Hematopoietic multipotent progenitor cell treated with erythropoietin and hydrocortisone succinate and interleukin-3 and kit ligand, for 17 days (in vitro differentiated cells): Measurements from ENCODE around the gene BMPR2.
"Not testable (repeated sequence)": the region's sequence is repeated elsewhere in the genome, so short reads cannot be mapped to it uniquely, and the experiment has no call there.

Experiments used
- DNase-seq: peaks from one replicate; pipeline ENCODE4 v3.0.0-alpha.2; 2015; ENCODE audit warnings: low spot score

The BMPR2 gene

DNA sequence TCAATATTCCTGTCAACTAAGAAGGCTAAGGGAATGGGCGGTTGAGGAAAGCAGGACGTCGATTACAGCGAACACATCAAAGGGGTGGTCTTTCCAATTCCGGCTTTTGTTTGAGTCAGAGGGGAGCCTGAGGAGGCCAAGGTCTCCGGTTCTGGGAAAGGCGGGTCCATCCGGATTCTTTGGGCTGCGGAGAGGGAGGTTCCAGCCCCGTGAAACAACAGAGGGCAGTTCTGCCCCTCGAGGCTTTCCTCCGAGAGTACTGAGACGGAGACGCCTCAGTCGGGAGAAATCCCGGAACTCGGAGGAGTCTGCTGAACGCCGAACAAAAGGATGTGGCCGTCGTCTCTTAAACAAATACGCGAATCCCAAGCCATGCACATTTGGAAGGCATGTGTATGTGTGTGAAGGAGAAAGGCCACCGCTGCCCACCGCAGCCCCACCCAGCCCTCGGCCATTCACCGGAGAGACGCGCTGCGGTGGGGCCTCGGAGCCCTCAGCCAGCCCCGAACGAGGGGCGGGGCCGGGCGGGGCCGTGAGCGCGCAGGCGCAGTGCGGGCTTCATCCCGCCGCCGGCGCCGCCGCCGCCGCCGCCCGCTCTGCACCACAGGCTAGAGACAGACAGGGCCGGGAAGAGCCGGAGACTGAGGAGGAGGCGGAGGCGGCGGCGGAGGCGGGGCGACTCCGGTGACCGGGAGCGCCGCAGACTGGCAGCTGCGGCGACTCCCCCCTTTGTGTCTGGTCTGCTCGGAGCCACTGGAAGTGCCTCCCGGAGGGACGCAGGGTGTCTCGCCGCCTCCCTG is at the start of gene BMPR2:
BMPR2 (plus strand) TSS at position 719 of the 800 bp plus-strand sequence. CDS start 1,148 bp downstream, outside the sequence.
- peak; percentile 90 for DNase-seq

DNA sequence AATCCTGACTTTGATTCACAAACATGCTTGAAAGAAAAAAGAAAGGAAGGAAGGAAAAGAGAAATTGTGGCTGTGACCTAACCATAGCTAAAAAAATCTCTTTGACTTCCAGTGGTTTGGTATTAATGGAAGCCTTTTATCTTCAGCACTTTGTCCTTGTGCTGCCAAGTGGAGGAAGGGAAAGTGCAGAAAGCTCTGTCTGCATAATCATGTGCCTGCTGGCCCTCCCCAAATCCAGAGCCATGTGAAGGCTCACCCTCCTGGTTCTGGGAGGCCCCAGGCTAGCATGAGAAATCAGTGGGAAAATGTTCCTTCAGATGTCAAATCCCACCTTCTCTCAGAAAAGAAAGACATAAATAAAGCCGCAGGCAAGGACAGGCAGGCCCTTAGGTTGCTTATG is 48.3 kb upstream of the BMPR2 start:
- no peak for DNase-seq

DNA sequence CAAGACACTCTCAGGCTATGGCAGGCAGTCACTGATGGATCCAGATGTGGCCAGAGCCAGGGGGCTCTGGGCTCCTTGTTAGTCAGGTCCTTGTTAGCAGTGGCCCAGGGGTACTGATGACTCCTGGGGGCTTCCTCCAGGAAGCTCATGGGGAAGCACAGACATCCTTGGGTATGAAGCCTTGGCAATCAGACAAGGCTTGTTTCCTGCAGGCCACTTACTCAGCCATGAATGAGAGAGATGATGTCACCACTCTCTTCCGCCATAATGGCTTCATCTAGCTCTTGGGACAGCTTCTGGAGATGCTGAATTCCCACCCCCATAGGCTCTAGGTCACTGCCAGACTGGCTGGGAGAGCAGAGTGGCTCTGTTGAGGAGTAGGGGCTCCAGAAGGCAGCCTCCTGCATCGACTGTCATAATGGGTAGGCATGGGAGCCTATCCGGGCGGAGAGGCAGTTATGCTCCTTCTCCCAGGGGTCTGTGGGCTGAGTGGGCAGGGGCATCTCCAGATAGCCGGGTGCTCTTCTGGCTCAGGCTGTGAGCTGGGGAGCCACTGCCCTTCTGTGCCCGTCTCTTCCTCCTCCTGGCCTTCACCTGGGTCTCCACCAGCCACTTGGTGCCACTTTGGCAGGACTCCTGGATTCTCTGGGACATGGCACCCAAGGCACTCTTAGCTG is 40.2 kb upstream of the BMPR2 start:
- no peak for DNase-seq

DNA sequence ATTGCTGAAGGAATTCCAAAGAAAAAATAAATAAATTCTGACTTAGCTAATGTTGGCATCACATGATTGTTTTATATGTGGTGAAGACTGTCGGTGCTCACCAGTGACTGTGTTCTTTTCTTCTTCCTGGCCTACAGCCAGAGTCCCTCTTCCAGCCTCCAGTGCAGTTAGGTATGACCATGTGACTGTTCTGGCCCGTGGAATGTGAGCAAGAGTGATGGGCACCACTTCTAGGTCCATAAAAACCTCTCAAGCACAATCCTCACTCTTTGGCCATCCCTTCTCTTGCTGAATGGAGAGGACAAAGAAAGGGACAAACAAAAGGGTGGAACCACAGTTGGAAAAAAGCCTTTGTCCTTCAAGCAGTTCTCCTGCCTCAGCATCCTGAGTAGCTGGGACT is 39.0 kb upstream of the BMPR2 start:
- DNase-seq = no peak

DNA sequence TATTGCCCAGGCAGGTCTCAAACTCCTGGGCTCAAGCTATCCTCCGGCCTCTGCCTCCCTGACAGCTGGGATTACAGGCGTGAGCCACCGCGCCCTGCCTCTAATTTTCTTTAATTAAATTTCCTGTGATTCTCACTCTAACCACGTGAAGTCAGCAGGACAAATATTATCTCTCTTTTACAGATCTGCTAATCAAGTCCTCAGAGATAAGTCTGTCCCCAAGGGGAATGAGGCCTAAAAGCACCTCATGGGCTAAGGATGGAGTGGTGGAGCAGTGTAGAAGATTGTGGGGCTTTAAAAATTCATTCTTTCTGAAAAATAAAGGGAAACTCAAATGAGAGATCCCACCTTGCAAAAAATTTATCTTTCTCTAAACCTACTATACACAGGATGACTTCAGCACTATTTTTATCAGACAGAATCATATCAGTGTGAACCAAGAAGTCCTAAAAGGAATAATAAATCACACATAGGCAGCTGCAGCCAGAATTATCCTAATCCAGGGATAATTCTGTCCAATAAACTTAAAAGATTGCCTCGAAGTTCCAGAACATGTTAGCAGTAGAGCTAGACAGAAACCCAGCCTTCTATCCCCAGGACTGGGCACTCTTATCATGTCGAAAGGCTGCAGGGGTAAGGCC is 38.3 kb upstream of the BMPR2 start:
- no peak for DNase-seq

DNA sequence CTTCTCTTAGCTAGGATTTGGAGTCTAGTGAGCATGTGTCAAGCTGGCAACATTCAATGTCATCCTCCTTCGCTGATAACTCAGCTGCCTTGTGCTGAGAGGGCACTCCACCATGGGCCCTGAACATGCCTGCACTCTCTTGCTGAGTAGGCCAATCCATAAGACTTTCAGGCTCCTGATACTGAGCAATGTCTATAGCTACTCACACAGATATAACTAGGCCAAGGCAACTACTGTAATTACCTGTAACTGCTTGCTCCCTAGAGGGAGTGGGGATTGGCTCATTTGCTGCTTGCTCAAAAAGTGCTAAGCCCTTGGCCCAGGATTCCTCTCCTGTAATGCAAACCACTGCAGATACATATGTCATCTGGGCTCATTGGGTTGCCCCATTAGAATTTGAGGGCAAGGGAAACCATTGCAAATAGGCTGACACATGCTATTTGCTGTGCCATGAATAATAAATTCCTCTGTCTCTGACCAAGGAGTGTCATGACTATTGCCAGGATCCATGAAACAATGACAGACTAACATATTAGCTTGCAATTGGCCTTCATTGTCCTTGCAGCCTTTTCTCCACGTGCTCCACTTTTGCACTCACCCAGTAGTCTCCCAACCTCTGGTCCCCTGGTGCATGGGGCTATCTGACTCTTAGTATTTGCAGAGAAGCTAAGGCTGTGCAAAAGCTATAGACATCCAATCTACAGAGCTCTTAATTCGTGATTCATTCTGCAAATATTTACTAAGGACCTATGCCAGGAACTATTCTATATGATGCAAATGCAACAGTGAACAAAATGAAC is 36.9 kb upstream of the BMPR2 start:
- DNase-seq = no peak

DNA sequence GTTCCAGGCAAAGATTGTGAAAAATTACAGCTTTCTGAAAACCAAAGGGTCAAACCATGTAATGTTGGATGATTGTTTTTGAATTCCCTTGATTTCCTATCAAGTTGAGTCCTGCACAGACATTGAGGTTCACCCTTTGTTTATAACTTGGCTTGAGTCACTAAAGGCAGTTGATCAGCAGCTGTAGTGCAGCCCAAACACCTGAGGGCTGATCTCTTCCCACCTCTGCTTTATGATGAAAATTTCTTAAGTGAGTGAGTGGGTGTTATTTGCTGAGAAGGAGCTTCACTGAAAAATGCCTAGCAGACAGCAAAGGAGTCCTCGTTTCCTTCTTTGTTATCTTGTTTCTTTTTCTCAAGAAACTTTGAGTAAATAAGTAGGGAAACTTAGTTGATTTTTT is 31.9 kb upstream of the BMPR2 start:
- no peak for DNase-seq

DNA sequence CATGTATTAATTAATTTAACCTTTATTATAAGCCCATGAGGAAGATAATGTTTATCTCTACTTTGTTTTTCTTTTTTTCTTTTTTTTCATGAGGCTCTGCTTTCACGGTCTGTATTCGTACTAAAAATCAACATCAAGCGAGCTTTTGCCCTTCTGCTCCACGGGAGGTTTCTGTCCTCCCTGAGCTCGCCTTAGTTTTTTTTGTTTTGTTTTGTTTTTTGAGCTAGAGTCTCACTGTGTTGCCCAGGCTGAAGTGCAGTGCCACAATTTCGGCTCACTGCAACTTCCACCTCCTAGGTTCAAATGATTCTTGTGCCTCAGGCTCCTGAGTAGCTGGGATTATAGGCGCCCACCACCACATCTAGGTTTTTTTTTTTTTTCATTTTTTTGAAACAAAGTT is 29.9 kb upstream of the BMPR2 start:
- DNase-seq = no peak

DNA sequence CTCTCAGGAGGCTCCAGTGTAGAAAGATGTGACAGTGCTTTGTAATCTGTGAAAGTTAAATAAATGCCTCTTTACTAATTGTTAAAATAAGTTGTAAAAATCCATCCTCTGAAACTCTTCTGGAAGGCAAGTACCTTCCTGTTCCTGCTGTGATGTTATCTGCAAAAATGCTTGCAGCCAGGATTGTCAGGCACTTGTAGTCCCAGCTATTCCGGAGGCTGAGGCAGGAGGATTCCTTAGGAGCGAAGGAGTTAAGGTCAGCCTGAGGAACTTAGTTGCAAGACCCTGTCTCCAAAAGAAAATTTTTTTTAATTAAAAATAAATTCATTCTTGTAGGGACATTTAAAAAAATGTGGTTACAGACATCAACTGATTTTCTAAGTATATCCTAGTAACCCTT is 22.7 kb upstream of the BMPR2 start:
- no peak for DNase-seq

DNA sequence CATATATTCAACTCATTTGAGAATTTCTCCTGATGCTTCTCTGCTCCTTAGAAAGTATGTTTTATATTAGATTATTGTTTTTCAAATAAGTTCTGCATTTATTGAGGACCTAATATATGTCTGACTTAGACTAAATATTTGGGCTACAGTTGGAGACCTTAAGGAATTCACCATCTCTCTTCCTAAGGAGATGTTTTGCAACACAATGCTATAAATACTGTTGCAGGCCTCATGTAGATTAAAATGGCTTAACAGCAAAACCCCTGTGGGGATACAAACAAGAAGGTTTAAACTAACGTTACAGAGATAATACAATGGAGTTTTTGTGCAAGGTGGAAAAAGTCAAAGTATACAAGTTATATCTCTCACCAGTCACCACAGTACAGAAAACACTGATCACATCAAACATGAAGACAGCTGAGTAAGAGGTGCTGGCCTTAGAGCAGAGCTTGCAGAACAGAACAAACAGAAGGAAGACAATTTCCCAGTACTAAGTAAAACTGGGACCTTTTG is 20.1 kb upstream of the BMPR2 start:
- DNase-seq = no peak

DNA sequence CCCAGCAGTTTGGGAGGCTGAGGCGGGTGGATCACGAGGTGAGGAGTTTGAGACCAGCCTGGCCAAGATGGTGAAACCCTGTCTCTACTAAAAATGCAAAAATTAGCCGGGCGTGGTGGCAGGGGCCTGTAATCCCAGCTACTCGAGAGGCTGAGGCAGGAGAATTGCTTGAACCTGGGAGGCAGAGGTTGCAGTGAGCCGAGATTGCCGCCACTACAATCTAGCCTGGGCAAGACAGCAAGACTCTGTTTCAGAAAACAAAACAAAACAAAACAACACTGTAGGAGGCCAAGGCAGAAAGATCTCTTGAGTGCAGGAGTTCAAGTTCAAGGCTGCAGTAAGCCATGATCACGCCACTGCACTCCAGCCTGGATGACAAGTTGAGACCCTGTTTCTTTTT is 17.2 kb upstream of the BMPR2 start:
- not testable (repeated sequence) for DNase-seq

DNA sequence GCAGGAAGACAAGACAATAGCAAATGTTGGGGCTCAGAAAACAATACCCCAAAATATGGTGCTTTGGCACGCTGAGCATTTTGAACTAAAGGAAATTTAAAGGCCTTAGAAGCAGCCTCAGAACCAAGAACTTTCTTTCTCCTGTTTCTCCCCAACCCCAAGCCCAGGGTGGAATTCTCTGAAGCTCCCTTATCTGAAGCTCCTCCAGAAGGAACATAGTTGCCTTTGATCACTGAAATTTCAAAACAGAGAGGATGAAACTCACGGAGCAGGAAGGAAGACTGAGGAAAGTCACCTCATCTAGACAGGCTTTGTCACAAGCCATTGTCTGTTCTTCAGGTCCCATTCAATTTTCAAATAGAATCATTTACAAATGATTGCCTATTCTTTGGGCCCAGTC is 15.5 kb upstream of the BMPR2 start:
- DNase-seq = no peak

DNA sequence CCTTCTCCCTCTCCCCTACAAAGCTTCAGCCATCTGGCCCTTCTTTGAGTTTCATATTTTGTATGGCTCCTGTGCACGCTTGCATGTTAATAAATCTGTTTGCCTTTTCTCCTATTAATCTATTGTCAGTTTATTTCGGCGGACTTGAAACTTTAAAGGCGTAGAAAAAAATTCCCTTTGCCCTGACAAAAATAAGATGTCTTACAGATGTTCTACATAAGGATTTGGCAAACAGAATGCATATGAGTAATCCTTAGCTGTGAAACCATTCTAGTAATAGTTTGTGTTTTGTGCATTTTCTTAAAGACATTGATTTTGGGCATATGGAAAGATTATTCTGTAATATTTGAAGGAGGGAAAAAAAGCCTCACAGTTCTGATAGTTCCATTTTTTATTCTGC is 15.0 kb upstream of the BMPR2 start:
- no peak for DNase-seq

DNA sequence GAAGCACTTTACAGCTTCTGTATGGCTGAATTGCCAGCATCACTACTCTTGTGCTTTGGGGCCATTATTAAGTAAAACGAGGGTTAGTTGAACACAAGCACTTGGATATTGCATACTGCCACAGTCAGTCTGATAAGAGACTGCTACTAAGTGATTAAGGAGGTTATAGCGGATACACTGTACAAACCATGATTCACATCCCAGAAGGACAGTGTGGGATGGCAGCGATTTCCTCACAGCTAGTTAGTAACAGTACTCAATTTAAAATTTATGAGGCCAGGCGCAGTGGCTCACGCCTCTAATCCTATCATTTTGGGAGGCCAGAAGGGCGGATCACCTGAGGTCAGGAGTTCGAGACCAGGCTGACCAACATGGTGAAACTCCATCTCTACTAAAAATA is 2.6 kb upstream of the BMPR2 start:
- no peak for DNase-seq

DNA sequence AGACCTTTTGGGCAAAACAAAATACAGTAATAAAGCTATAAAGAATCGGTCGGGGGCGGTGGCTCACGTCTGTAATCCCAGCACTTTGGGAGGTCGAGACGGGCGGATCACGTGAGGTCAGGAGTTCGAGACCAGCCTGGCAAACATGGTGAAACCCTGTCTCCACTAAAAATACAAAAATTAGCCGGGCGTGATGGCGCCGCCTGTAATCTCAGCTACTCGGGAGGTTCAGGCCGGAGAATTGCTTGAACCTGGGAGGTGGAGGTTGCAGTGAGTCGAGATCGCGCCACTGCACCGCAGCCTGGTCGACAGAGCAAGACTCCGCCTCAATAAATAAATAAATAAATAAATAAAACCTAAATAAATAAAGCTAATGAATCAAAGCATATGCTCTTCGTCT is 1.7 kb upstream of the BMPR2 start:
- DNase-seq = not testable (repeated sequence)

DNA sequence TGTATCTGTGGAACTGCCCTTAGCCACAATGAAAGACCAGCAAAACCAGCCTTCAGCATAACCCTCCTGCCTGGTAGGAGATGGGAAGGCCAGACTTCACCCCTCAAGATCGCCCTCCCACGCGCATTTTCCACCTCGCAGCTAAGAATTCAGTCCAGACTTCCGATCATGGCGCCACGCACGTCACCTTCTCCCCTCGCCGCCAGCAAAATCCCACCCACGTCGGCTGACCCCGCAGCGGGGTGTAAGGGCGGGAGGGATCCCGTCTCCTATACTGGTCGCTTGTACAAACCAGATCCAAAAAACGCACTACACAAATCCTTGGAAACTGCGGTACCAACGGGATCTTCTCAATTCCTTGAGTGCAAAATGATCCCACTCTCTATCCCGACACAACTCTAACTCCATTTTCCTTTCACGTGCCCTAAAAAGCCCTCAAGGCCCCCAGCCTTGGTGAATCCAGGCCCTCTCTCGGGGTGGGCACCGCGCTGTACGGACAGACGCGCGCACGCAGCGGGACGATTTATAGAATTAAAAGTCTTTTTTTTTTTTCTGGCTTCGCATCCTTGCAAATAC is 1.0 kb upstream of the BMPR2 start:
- no peak for DNase-seq

DNA sequence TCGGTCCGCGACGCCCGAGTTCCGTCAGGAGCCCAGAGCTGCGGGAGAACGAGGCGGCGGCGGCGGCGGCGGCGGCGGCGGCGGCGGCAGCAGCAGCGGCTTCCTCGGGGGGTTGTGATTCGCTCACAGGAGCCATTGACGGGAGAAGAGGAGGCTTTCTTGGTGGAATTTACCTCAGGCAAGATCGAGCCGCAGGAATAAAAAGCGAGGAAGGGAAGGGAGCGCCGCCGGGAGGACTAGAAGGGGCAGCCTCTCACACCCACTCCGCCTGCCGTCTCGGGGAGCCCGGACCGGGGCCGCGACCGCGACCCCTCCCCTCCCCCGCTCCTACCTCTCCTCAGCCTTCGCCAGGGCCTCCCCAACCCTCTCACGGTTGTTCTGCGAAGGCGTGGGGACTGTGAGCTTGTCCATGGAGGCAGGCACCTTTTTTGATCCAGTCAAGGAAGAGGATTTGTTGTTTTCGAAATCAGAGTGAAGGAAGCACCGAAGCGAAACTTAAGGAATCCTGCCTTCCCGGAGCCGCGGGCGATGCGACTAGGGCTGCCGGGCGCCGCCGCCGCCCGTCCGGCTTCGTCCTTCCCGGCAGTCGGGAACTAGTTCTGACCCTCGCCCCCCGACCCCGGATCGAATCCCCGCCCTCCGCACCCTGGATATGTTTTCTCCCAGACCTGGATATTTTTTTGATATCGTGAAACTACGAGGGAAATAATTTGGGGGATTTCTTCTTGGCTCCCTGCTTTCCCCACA is 506 bp downstream of the BMPR2 start:
- DNase-seq = peak; percentile 45

DNA sequence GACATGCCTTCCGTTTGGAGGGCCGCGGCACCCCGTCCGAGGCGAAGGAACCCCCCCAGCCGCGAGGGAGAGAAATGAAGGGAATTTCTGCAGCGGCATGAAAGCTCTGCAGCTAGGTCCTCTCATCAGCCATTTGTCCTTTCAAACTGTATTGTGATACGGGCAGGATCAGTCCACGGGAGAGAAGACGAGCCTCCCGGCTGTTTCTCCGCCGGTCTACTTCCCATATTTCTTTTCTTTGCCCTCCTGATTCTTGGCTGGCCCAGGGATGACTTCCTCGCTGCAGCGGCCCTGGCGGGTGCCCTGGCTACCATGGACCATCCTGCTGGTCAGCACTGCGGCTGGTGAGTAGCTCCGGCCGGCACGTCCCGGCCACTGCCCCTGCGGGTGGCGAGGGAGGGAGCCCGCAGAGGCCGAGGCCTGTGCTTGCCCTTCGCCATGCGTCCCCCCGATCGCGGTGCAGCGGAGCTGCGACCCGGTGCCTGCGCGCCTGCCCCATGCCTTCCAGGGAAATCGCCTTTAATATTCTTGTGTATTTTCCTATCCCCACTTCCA is 1.2 kb downstream of the BMPR2 start:
- peak; percentile 28 for DNase-seq

DNA sequence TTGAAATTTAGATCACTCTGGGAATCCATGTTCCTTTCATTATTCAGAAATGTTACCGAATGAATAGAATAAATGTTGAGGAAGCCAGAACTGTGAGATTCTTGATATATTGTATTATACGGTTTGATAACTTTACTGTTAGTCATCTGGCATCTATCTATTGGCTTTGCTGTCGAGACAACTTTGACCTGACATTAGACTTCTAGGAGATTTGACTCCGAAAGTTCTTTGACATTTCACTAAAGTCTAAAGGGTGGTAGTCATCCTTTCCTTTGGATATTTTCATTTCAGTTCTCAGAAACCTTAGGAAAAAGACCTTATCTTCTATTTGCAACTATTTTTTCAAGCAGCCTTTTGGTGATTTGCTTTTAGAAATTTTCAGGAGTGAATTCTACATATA is 1.9 kb downstream of the BMPR2 start:
- DNase-seq = peak; percentile 17

DNA sequence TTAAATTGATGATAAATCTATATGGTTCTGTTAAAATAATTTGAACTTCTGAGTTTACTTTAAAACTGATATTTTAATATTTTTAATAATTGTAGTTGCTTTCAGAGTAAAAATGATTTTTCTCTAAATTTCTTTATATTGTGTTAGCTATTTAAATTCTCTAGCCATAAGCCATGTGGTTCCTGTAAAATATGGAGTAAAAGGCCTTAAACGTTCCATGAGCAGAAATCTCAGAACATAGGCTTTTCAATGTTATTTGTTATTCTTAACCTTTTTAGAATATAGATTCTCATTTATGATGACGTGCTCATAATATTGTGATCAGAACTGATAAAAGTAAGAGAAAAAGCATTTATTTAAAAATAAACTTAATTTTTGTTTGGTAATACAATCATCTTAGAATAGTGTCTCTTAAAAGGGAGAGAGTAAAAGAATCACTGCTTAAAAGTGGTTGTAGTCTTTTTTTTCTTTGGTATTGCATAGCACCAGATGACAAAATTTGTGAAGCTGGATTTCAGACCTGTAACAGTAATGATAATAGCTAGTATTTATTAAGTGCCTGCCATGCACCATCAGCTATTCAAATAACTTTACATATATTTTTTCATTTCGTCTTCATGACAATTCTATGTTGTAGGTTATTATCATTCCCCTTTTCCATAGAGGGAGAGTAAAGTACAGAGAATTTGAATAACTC is 2.7 kb downstream of the BMPR2 start:
- DNase-seq = no peak
